Placental pericyte (primary cell): ENCODE data around the gene CHMP1A. TPM values are rescaled to one million over a fixed set of nuclear protein-coding genes. Genes with fewer than 3 reads are reported as not detected.

ENCODE experiments used
- total RNA-seq: library from RNA; depleted of rRNA; stranded (reverse); fragments of >200 nt; gene quantifications from 2 replicates; pipeline ENCODE4 v1.2.3, GENCODE V29; 2012

CHMP1A gene
- total RNA-seq = 125 and 137 TPM in 2 replicates

GRCh38 chr16:89657442-89658220, at the start of gene CHMP1A, which contains the start of gene SPATA33:
Gene CHMP1A (minus strand): TSS chr16:89657708. CDS start chr16:89657588, 120 bp downstream.
Gene SPATA33 (plus strand): TSS chr16:89657836. CDS start chr16:89657912, 76 bp downstream.

GRCh38 chr16:89701425-89702406, 44.2 kb upstream of the CHMP1A start, which contains the start of gene SPATA2L:
Gene SPATA2L (minus strand): TSS chr16:89701705. CDS start chr16:89701232, 473 bp downstream.

GRCh38 chr16:89686520-89687091, 29.1 kb upstream of the CHMP1A start, which contains the start of gene CDK10:
Gene CDK10 (plus strand): TSS chr16:89686689. CDS start chr16:89686711, 22 bp downstream.

GRCh38 chr16:89613231-89613953, 44.1 kb downstream of the CHMP1A start, which contains the start of gene DPEP1:
Gene DPEP1 (plus strand): TSS chr16:89613642. CDS start chr16:89630411, 16,769 bp downstream.

Other genes with a start within 250 kb of the CHMP1A start
- 101 and 130 TPM in 2 replicates for gene ANKRD11, start 167.1 kb downstream of the CHMP1A start, total RNA-seq
- 58.9 and 134 TPM in 2 replicates for gene SPG7, start 149.3 kb downstream of the CHMP1A start, total RNA-seq
- 1,853 and 3,370 TPM in 2 replicates for gene RPL13, start 97.0 kb downstream of the CHMP1A start, total RNA-seq
- gene CPNE7, start 82.0 kb downstream of the CHMP1A start, total RNA-seq = 25.6 and 44.9 TPM in 2 replicates
- 0.88 TPM in 1 of 2 replicates, not detected in the other for gene DPEP1, start 44.1 kb downstream of the CHMP1A start, total RNA-seq
- 2.4 and 5.6 TPM in 2 replicates for gene SPATA33, start 128 bp upstream of the CHMP1A start, total RNA-seq
- gene CDK10, start 29.0 kb upstream of the CHMP1A start, total RNA-seq = 34.4 and 53.1 TPM in 2 replicates
- gene SPATA2L, start 44.0 kb upstream of the CHMP1A start, total RNA-seq = 19.8 and 20.4 TPM in 2 replicates
- 12.7 and 16.4 TPM in 2 replicates for gene VPS9D1, start 63.2 kb upstream of the CHMP1A start, total RNA-seq
- gene ZNF276, start 63.8 kb upstream of the CHMP1A start, total RNA-seq = 16.9 and 18.9 TPM in 2 replicates
- 2.4 and 51.7 TPM in 2 replicates for gene FANCA, start 158.9 kb upstream of the CHMP1A start, total RNA-seq
- gene SPIRE2, start 170.8 kb upstream of the CHMP1A start, total RNA-seq = 3.0 and 7.0 TPM in 2 replicates
- 221 and 314 TPM in 2 replicates for gene TCF25, start 215.9 kb upstream of the CHMP1A start, total RNA-seq